WTC11 (cell line): Measurements from ENCODE around the gene CLEC4D.

ENCODE experiments used
- CTCF ChIP-seq: fragments of 200-600 bp; IDR thresholded peaks from 2 replicates; pipeline ENCODE4 v1.8.0; 2022; ENCODE audit warnings: antibody characterized with exemption
- JUN ChIP-seq: sonication (generic); formaldehyde crosslinking; IDR thresholded peaks from 2 replicates; pipeline ENCODE4 v1.8.0; 2023; ENCODE audit warnings: mild to moderate bottlenecking, missing genetic modification reagents
- NFYB ChIP-seq: sonication (generic); formaldehyde crosslinking; conservative IDR thresholded peaks from 2 replicates; pipeline ENCODE4 v1.8.0; 2022; ENCODE audit warnings: low read depth, missing genetic modification reagents
- ZBTB21 ChIP-seq: sonication (generic); formaldehyde crosslinking; IDR thresholded peaks from 2 replicates; pipeline ENCODE4 v1.8.1; 2023; ENCODE audit warnings: mild to moderate bottlenecking, missing genetic modification reagents, borderline replicate concordance

GRCh38 chr12:8471090-8471489, 42.2 kb upstream of the CLEC4D start:
- TF ChIP-seq JUN (no peak), CTCF (no peak), ZBTB21 (no peak), NFYB (CRISPR knock-in tag) (no peak)
